ENCODE measurements around the gene ZMAT3.
A peak's percentile ranks its signal among the peaks of the same experiment; 100 is the strongest.
"Not testable (repeated sequence)": the region's sequence is repeated elsewhere in the genome, so short reads cannot be mapped to it uniquely, and the experiment has no call there.

ZMAT3 gene

DNA sequence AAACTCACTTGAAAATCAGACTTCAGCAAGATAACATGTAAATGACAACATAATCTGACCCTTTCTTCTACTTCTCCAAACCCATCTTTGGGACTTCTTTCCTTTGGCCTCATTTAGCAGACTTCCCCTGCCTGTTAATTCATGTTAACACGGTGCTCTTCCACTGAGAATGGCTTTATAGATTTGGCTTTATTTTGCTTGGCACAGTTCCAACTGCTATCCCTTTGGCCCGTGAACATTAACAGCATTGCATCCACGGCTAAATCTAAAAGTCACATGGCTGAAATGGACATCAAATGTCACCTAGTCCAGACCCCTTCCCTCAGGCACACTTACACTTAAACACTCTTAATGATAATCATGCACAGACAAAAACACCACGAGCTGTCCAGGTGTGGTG lies 3.8 kb downstream of the ZMAT3 start:
- peak; percentile 80 for DNase-seq

DNA sequence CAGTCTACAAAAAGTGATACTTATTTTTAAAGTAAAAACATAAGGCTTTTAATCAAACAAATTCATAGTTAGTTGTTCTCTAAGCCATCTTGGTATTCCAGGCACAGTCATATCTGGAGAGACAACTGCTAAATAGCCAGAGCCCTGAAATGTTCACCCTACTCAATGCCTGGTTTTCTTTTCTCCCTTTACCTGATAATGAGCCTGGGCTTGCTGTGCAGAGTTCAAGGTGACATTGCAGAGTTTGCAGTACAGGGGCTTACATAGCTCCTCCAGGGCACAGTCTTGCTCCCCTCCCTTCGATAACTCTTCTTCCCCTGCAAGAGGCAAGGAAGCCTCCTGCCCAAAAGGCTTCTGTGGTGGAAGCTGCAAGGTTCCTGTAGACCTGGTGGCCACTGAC lies 4.3 kb downstream of the ZMAT3 start:
- DNase-seq: no peak

DNA sequence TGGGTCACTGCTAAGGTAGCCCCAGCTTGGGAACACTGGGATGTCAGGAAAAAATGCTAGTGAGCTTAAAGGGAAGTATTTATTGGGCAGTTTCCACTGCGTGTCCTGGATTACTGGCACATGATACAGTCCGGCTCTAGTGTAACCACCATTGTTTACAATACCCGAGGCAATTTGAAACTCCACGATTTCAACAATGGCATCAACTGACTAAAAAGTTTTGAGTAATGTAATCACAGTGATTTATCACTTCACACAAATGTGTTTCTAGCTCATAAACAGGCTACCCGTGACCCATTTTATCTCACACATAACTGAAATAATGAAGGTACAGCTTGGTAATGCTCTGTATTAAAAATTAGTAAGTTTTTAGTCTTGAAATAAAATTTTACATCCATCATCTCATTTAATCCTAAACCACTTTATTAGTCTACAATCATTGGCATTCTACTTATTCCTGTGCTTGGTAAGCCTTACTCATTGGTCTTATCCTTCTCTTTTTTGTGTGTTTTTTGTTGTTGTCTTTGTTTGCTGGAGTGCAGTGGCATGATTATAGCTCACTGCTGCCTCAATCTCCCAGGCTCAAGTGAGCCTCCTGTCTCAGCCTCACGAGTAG lies 7.6 kb downstream of the ZMAT3 start:
- DNase-seq: peak; percentile 30

DNA sequence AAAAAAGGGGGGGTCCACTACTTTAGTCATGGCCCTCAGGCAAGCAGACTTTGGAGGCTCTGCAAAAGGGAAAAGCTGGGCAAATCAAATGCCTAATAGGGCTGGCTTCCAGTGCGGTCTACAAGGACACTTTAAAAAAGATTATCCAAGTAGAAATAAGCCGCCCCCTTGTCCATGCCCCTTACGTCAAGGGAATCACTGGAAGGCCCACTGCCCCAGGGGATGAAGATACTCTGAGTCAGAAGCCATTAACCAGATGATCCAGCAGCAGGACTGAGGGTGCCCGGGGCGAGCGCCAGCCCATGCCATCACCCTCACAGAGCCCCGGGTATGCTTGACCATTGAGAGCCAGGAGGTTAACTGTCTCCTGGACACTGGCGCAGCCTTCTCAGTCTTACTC lies 15.3 kb downstream of the ZMAT3 start:
- no peak for DNase-seq

DNA sequence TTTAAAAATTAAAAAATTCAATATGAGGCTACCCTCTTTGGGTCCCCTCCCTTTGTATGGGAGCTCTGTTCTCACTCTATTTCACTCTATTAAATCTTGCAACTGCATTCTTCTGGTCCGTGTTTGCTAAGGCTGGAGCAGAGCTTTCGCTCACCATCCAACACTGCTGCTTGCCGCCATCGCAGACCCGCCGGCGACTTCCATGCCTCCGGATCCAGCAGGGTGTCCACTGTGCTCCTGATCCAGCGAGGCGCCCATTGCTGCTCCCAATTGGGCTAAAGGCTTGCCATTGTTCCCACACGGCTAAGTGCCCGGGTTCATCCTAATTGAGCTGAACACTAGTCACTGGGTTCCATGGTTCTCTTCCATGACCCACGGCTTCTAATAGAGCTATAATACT lies 17.0 kb downstream of the ZMAT3 start:
- DNase-seq: not testable (repeated sequence)

DNA sequence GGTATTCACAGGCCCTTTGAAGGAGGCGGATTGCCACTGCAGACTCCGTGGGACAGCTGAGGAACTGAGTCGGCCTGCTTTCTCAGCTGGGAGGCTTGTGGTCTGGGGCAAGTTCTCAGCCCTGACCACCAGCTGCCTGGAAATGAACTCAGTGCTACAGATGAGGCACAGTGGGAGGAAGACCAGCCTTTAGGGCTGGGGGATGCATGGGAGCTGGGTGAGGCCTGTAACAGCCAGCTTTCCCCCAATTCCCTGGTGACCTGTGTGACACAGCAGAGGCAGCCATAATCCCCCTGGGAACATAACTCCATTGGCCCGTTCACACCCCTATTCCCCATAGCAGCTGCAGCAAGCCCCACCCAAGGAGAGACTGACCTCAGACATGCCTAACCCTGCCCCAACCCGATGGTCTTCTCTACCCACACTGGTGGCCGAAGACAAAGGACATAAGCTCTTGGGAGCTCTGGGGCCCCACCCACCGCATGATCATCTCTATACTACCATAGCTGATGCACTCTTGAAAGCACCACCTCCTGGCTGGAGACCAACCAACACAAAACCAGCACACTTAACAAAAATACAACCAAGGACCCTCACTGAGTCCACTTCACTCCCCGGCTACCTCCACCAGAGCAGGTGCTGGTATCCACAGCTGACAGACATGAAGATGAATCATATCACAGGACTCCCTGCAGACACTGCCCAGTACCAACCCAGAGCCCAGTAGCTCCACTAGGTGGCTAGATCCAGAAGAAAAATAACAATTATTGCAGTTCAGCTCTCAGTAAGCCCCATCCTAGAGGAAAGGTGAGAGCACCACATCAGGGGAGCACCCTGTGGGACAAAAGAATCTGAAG lies 24.9 kb downstream of the ZMAT3 start:
- no peak for DNase-seq

DNA sequence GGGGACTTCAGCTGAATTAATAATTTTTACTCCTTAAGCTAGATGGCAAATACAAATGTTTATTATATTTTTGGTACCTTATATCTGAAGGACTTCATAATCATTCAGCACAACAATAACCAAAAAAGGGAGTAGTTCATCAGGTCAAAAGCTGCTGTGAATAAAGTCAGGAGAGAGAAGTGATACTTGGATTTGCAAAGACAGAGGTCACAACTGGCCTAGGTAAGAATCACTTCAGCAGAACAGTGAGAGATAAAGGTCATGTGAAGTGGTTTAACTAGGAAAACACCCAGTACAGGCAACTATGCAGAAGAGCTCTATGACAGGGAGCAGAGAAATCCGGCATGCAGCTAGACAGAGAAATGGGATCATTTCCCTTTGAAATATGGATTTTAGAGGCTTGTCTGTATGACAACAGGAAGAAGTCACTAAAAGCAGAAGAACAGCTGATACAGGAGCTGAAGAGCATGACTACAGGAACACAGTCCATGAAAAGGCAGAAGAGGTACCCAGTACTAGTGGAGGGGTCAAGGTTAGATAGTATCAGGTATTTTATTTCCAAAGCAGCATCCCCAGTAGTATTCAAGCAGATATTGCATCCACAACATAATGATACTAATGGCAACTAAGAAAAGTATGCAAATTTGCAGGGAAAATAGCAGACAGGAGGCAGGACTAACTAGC lies 25.7 kb downstream of the ZMAT3 start:
- no peak for DNase-seq

DNA sequence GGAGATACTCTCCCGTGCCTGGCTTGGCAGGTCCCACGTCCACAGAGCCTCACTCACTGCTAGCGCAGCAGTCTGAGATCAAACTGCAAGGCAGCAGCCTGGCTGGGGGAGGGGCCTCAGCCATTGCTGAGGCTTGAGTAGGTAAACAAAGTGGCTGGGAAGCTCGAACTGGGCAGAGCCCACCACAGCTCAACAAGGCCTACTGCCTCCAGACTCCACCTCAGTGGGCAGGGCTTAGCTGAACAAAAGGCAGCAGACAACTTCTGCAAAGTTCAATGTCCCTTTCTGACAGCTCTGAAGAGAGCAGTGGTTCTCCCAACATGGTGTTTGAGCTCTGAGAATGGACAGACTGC lies 32.7 kb downstream of the ZMAT3 start:
- not testable (repeated sequence) for DNase-seq

DNA sequence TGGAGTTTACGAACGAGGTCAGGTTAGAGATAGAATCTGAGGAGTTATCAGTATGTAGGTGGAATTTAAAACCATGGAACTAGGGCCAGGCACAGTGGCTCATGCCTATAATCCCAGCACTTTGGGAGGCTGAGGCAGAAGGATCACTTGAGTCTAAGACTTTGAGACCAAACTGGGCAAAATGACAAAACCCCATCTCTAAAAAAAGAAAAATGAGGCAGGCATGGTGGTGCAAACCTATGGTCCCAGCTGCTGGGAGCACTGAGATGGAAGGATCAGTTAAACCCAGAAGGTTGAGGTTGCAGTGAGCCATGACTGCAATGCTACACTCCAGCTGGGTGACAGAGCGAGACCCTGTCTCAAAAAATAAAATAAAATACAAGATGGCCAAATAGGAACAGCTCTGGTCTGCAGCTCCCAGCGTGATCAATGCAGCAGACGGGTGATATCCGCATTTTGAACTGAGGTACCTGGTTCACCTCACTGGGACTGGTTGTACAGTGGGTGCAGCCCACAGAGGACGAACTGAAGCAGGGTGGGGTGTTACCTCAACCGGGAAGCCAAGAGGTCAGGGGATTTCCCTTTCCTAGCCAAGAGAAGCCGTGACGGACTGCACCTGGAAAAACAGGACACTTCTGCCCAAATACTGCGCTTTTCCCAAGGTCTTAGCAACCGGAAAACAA lies 33.3 kb downstream of the ZMAT3 start:
- DNase-seq: no peak

DNA sequence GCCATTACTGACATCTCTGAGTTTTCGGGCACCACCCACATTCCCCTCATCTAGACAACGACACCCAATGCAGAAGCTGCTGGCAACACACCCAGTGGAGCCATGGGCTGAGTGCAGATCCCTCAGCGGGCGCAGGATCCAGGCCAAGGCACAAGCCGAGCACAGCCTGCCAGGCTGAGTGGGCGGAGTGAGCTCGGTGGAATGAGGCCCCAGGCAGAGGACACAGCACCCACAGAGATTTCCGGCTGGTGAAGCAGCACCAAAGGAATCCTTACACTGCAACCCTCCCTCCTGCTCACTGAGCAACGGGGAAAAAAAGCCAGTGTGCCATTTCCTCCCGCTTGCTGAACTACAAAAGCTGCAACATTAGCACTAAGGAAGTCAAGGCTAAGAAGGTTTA lies 34.3 kb downstream of the ZMAT3 start:
- no peak for DNase-seq

DNA sequence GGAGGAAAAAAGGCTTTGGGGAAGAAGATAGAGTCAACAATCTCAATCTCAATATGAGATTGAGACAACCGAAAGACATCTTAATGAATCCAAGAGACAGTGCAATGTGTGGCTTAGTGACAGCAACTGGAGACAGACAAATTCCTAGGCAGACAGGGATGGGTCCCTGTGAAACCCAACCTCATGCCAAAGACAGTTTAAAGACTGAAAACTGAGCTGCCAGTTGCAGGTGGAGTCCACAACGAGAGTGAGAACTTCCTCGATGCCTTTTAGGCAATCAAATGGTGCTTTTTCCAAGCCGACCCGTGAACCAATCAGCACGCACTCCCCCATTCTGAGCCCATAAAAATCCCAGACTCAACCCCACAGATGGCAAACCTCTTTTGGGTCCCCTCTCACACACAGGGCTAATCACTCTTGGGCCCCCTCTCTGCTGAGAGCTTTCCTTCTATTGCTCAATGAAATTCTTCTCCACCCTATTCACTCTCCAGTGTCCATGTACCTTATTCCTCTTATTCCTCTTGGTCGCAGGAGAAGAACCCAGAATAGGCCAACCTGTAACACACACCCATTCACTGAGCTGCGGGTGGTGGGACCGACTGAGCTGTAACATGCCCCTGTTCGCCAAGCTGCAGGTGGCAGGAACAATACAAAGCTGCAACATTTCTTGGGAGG lies 34.8 kb downstream of the ZMAT3 start:
- DNase-seq: no peak

DNA sequence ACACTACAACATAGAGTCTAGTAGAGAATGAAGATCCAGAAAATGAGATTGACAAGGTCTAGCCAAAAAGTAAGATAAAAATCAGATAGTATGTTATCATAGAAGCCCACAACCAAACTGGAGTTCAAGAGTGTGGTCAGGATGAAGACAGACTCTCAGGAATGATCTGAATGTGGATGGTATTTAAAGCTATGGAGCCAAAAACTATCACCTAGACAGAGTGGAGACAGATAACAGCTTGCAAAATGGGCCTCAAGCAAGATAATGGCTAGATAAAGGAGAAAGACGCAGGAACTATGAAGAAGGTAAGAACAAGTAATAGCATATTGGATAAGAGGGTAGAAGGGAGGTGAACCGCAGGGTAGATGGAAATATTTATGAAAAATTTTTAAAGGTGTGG lies 35.4 kb downstream of the ZMAT3 start:
- DNase-seq: no peak

DNA sequence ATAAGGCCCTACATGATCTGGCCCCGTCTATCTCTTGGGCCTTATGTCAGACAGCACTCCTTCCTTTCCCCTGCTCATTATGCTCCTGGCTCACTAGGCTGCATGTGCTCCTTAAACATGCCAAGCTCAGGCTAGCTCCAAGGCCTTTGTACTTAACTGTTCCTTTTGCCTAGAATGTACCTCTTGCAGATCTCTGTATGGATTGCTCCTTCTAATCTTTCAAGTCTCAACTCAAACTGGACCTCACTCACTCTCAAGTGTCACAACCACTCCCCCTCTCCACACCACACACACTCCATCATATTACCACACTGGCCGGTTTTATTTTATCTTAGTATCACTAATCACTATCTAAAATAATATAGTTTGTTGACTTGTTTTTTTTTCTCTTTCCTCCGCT lies 36.4 kb downstream of the ZMAT3 start:
- DNase-seq: no peak

DNA sequence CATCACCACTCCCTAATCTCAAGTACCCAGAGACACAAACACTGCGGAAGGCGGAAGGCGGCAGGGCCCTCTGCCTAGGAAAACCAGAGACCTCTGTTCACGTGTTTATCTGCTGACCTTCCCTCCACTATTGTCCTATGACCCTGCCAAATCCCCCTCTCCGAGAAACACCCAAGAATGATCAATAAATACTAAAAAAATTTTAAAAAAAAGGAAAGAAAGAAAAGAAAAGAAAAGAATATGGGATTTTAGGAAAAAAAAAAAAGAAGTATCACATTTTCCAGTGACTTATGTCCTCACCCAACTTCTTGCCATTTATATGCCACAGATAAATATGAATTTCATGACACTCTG lies 38.3 kb downstream of the ZMAT3 start:
- not testable (repeated sequence) for DNase-seq

DNA sequence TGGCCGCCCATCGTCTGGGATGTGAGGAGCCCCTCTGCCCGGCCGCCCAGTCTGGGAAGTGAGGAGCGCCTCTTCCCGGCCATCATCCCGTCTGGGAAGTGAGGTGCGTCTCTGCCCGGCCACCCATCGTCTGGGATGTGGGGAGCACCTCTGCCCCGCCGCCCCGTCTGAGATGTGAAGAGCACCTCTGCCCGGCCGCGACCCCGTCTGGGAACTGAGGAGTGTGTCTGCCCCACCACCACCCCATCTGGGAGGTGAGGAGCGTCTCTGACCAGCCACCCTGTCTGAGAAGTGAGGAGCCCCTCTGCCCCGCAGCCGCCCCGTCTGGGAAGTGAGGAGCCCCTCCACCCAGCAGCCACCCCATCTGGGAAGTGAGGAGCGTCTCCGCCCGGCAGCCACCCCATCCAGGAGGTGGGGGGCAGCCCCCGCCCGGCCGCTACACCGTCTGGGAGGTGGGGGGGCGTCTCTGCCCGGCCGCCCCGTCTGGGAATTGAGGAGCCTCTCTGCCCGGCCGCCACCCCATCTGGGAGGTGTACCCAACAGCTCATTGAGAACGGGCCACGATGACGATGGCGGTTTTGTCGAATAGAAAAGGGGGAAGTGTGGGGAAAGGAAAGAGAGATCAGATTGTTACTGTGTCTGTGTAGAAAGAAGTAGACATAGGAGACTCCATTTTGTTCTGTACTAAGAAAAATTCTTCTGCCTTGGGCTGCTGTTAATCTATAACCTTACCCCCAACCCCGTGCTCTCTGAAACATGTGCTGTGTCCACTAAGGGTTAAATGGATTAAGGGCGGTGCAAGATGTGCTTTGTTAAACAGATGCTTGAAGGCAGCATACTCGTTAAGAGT lies 38.9 kb downstream of the ZMAT3 start:
- not testable (repeated sequence) for DNase-seq

DNA sequence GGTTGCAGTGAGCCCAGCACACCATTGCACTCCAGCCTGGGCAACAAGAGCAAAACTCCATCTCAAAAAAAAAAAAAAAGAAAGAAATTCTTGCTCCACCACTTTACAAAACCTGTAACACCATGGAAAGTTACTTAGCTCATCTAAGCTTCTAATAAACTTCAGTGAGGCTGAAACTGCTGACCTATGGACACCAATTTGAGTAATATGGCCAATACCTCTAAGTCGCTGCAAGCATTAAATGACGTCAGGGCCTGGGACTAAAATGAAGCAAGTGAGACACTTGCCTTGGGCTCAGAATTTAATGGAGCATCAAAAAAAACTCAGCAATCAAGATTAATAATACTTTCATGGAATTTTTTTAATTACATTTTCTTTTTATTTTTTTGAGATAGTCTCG lies 42.5 kb downstream of the ZMAT3 start:
- DNase-seq: no peak

DNA sequence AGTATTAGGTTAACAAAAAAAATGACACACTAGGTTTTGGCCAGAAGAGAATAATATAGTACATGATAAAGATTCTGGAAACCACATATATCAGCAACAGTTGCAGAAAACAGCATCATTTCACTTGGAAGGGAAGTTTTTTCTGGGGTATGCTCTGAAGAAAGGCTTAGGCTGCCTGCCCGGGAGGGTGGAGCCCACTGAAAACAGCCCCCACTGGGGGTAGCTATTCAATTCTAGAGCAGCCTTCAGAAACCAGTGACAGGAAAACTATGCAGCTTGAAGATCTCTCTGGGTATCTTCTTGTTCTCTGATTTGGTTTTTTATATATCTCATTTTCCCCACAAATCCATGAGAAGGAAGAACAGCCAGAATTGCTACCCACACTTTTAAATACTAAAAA lies 43.2 kb downstream of the ZMAT3 start:
- no peak for DNase-seq

DNA sequence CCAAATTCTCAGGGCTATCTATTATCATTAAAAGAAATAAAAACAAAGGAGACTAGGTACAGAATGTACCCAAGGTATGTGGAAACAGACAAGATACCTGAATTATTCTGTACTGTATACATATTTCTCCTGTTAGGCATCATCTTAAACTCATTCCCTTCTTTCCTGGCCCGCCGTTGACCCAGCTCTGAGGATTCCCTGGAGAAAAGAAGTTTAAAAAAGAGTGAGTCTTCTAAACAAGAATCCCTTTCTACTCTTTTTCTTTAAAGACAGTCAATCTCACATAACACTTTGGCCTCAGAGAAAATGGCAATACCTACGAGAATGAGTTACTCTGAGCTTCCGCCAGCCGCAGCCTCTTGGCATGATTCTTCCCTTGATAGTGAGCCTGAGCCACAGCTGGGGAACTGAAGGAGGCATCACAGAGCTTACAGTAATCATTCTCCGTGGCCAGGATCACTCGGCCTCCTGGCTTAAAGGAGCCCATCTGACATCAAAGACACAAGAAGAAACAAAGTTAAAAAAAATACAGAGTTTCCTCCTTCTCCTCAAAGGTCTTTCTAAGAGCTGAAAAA lies 44.2 kb downstream of the ZMAT3 start:
- DNase-seq: no peak

DNA sequence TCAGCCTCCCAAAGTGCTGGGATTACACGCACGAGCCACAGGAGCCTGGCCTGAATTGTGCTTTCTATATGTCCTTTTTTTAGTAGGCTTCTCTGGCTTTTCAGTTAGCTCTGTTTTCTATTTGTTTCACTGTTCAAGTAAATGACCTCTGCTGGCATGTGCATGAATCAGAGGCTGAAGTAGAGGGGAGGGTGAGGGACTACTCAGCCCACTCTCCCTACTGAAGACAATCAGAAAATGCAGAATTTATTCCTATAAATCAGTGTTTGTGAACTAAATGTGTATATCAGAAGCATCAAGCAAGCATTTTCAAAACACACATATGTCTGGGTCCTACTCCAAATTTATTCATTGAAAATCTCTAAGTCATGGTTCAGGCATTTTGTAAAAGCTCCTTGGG lies 45.0 kb downstream of the ZMAT3 start:
- no peak for DNase-seq

DNA sequence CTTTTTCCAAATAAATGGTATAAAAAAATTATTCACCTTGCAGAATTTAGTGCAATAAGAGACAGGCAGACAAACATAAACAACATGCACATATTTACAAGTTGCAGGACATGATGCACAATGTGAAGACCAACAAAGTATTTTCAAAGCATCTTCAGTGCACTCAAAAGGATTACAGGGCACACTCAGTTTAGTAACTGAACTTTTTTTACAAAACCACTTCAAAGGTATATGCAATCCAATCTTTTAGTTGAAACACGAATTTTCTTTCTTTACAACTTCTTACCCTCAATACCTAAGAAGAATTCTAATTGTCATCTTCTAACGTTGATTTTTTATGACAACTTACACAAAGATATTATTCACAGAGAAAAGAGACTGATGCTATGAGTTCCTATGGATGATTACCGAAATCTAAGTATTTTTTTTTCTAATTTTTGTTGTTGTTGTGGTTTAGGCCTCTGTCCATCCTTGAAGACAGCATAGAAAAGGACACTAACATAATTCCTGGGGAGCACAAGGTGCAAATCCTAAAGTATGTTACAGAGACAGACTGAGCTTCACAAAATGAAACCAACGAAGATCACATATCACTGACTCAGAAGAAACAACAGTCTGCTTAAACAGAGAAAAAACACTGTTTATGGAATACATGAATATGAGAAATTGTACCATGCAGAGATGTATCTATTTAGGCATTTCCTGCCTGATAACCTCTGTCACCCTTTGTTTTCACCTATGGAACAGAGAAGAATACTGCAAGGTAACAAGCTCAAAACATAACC lies 50.3 kb downstream of the ZMAT3 start:
- DNase-seq: no peak

DNA sequence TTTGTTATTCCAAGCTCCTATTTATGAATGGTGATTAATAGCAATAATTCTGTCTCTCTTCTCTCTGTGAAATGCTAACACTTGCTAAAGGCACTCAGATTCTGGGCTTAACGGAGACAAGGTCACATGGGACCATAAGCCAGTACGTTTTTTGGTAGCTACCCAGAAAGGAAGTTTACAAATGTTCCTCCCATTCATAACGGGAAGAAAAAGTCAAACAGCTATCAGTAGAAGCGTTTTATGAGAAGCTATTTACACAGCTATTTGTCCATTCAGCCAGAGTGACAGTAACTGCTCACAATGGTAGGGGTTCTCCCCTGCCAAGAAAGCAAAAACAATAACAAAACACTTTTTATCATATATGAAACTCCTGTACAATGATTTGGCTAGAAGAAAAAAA lies 51.5 kb downstream of the ZMAT3 start:
- peak; percentile 78 for DNase-seq
